T-helper 1 cell treated with Interleukin-12 subunit alpha and Interleukin-12 subunit beta and Interleukin-4 antibody, amounts not matched to agents 30 μg/mL and 1 μg/mL, for 36 hours (primary cell): Measurements from ENCODE around the gene GSC.
"Not testable (repeated sequence)": the region's sequence is repeated elsewhere in the genome, so short reads cannot be mapped to it uniquely, and the experiment has no call there.

Source experiments
- H3K27ac Mint-ChIP-seq: one replicate; pipeline ENCODE4 v1.8.0; 2021; ENCODE audit warnings: mild to moderate bottlenecking, mixed read lengths
- H3K27me3 Mint-ChIP-seq: one replicate; pipeline ENCODE4 v1.8.0; 2021; ENCODE audit warnings: low read depth, mixed read lengths
- H3K36me3 Mint-ChIP-seq: one replicate; pipeline ENCODE4 v1.8.0; 2021; ENCODE audit warnings: low read depth, mixed read lengths
- H3K4me1 Mint-ChIP-seq: one replicate; pipeline ENCODE4 v1.8.0; 2021; ENCODE audit warnings: low read depth, mixed read lengths
- H3K4me3 Mint-ChIP-seq: one replicate; pipeline ENCODE4 v1.8.0; 2021; ENCODE audit warnings: mild to moderate bottlenecking, moderate library complexity, mixed read lengths
- H3K9me3 Mint-ChIP-seq: one replicate; pipeline ENCODE4 v1.8.0; 2021; ENCODE audit warnings: mixed read lengths

The GSC gene

DNA sequence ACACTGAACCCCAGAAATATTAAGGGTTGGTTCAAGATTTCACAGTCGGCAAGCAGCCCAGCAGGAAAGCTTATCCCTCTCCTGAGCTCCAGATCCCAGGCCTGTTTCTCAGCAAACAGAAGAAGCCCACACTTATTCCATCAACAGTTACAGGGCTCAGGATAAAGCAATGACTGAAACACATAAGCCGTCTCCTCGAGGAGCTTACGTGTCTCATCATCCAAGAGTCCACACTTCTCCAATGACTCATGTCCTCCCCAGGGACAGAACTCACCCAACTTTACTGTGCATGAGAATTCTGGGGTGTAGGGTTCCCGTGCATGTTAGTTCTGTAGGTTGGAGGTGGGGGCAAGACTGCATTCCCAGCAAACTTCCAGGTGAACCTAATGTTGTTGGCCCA lies 31.2 kb downstream of the GSC start:
- Mint-ChIP-seq H3K4me3 (no peak overlapping the region), H3K27me3 (peaks cover 4% of the 10 kb centered on the region), H3K36me3 (no peaks in the 10 kb centered on the region), H3K4me1 (no peaks in the 10 kb centered on the region), H3K27ac (no peak overlapping the region), H3K9me3 (no peaks in the 10 kb centered on the region)

DNA sequence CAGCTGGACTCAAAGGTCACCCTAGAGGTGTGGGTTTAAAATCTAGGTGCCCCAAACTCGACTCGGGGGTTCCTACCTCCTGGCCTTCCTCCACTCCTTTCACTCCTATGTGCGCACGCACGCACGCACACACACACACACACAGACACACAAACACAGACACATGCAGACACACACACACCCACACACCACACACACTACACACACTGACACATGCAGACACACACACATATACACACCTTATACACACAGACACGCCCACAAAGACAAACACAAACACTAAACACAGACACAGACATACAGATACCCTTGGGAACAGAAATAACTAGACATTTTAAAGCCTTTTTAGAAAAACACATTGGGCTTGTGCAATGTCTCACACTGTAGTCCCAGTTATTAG lies 31.8 kb downstream of the GSC start:
- Mint-ChIP-seq H3K36me3 (no peaks in the 10 kb centered on the region), H3K4me3 (no peak overlapping the region), H3K4me1 (no peaks in the 10 kb centered on the region), H3K27ac (no peak overlapping the region), H3K27me3 (peaks cover 4% of the 10 kb centered on the region), H3K9me3 (no peaks in the 10 kb centered on the region)

DNA sequence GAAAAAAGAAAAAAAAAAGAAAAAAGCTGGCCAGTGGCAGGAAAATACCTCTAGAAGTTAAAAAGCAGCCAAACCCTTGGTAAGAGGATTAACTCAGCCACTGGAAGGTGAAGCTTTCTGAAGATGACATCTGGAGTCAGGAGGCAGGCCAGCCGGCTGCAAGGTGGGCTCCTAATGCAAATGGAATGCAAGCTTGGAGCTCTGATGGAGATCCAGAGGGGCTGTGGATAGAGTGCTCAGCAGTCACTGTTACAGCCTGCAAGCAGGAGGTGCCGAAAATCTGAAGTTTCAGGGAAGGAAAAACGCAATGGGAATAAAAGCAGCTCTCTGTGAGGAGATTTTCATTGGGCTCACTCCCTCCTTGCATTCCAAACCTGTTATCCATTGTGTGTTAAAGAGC lies 41.0 kb downstream of the GSC start:
- Mint-ChIP-seq H3K36me3 (no peaks in the 10 kb centered on the region), H3K9me3 (no peaks in the 10 kb centered on the region), H3K4me1 (no peaks in the 10 kb centered on the region), H3K27me3 (no peaks in the 10 kb centered on the region), H3K4me3 (no peak overlapping the region), H3K27ac (no peak overlapping the region)

DNA sequence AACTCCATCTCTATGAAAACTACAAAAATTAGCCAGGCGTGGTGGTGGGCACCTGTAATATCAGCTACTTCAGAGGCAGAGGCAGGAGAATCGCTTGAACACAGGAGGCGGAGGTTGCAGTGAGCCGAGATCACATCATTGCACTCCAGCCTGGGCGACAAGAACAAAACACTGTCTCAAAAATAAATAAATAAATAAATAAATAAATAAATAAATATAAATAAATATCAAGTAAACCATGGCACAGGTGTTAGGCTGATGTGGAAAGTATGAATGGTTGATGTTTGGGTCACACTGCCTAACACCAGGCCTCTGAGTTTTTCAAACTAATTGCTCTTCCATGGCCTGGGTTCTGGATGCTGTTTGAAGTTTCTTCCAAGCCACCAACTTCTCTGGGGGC lies 41.5 kb downstream of the GSC start:
- not testable (repeated sequence) for H3K4me3 Mint-ChIP-seq, H3K36me3 Mint-ChIP-seq, H3K27me3 Mint-ChIP-seq, H3K27ac Mint-ChIP-seq, H3K9me3 Mint-ChIP-seq, H3K4me1 Mint-ChIP-seq

DNA sequence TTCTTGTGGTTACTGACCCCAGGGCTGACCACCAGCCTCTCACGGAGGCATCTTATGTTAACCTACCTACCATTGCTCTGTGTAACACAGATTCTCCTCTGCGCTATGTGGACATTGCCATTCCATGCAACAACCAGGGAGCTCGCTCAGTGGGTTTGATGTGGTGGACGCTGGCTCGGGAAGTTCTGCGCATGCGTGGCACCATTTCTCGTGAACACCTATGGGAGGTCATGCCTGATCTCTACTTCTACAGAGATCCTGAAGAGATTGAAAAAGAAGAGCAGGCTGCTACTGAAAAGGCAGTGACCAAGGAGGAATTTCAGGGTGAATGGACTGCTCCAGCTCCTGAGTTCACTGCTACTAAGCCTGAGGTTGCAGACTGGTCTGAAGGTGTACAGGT lies 43.3 kb downstream of the GSC start:
- not testable (repeated sequence) for H3K4me3 Mint-ChIP-seq, H3K27ac Mint-ChIP-seq, H3K36me3 Mint-ChIP-seq, H3K27me3 Mint-ChIP-seq, H3K4me1 Mint-ChIP-seq, H3K9me3 Mint-ChIP-seq

DNA sequence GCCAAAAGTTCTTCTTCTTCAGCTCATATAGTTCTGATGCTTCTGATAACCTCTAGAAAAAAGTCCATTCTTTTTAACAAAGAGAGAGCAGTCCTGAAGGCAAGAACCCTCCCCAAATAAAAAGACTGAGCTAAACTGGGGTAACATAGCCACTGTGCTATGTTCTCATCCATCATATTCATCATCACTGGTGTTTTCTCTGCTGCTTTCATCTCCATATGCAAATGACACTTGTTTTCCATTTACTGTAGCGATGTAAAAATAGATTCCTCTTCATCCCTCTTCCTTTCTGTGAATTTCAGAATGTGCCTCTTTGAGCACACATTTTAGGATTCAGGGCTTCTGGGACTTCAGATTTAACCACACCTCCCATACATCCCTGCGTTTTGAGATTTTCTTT lies 44.9 kb downstream of the GSC start:
- H3K9me3 Mint-ChIP-seq, result no peaks in the 10 kb centered on the region
- H3K27ac Mint-ChIP-seq, result no peak overlapping the region
- H3K36me3 Mint-ChIP-seq, result no peaks in the 10 kb centered on the region
- H3K27me3 Mint-ChIP-seq, result no peaks in the 10 kb centered on the region
- no peak overlapping the region for H3K4me3 Mint-ChIP-seq
- no peaks in the 10 kb centered on the region for H3K4me1 Mint-ChIP-seq

DNA sequence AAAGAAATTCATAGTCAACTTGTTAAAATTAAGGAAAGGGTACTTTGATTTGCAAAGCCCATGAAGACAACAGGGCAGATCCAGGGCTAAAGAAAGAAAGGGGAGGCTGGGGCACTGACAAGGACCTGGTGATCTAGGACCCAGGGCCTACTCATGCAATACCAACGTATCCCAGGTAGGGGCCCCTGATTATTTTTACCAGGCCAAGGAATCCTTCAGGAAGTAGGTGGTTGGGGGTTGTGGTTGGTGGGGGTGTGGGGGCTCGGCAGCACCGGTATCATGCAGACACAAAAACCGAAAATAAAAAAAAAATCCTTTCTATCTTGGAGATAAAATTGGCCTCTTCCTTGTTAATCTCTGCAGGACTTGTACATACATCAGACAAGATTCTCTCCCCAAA lies 47.5 kb downstream of the GSC start:
- Mint-ChIP-seq H3K4me3 (no peak overlapping the region), H3K36me3 (no peaks in the 10 kb centered on the region), H3K9me3 (no peaks in the 10 kb centered on the region), H3K27me3 (no peaks in the 10 kb centered on the region), H3K4me1 (no peaks in the 10 kb centered on the region), H3K27ac (no peak overlapping the region)
